Loucy (cell line): ENCODE measurements around the gene HNF1B.

Experiments
- H2AFZ ChIP-seq: fragments of 200-600 bp; sonication (generic); 2 replicates; pipeline ENCODE4 v1.6.0; 2016; ENCODE audit warnings: antibody characterized with exemption, mild to moderate bottlenecking, low read length, moderate library complexity
- H3F3A ChIP-seq: fragments of 200-600 bp; 2 replicates; pipeline ENCODE4 v1.6.0; 2016; ENCODE audit warnings: antibody characterized with exemption, low read depth, mild to moderate bottlenecking
- H3K27me3 ChIP-seq: fragments of 200-600 bp; sonication (generic); 2 replicates; pipeline ENCODE4 v1.6.1; 2014; ENCODE audit warnings: low read length, mild to moderate bottlenecking; ENCODE audit not compliant: insufficient read depth, poor library complexity, severe bottlenecking
- H3K36me3 ChIP-seq: fragments of 200-600 bp; sonication (generic); 2 replicates; pipeline ENCODE4 v1.6.1; 2016; ENCODE audit warnings: low read length; ENCODE audit not compliant: insufficient read depth
- H3K4me1 ChIP-seq: fragments of 200-600 bp; sonication (generic); 2 replicates; pipeline ENCODE4 v1.5.1; 2014; ENCODE audit warnings: low read length, mild to moderate bottlenecking; ENCODE audit not compliant: insufficient read depth, poor library complexity, severe bottlenecking
- H3K4me2 ChIP-seq: fragments of 200-600 bp; sonication (generic); 2 replicates; pipeline ENCODE4 v1.6.0; 2014; ENCODE audit warnings: antibody characterized with exemption, low read length, low read depth, mild to moderate bottlenecking; ENCODE audit not compliant: poor library complexity, severe bottlenecking
- H3K4me3 ChIP-seq: fragments of 200-600 bp; sonication (generic); 2 replicates; pipeline ENCODE4 v1.5.1; 2014; ENCODE audit warnings: low read length, mild to moderate bottlenecking, mixed read lengths; ENCODE audit not compliant: poor library complexity, severe bottlenecking
- H3K79me2 ChIP-seq: fragments of 200-600 bp; sonication (generic); 2 replicates; pipeline ENCODE4 v1.6.1; 2014; ENCODE audit warnings: low read length; ENCODE audit not compliant: insufficient read depth
- H3K9ac ChIP-seq: fragments of 200-600 bp; sonication (generic); 2 replicates; pipeline ENCODE4 v1.6.0; 2014; ENCODE audit warnings: mild to moderate bottlenecking, low read depth, low read length, moderate library complexity; ENCODE audit not compliant: poor library complexity, severe bottlenecking
- H3K9me2 ChIP-seq: fragments of 200-600 bp; sonication (generic); replicated peaks from 2 replicates; pipeline ENCODE4 v1.6.1; 2016; ENCODE audit warnings: low read depth, low read length, mixed read lengths
- H3K9me3 ChIP-seq: fragments of 200-600 bp; sonication (generic); 2 replicates; pipeline ENCODE4 v1.6.1; 2014; ENCODE audit warnings: mild to moderate bottlenecking, antibody characterized with exemption, low read length, low read depth; ENCODE audit not compliant: insufficient read depth
- H4K20me1 ChIP-seq: fragments of 200-600 bp; sonication (generic); 2 replicates; pipeline ENCODE4 v1.6.0; 2014; ENCODE audit warnings: antibody characterized with exemption, low read length, mild to moderate bottlenecking; ENCODE audit not compliant: insufficient read depth, poor library complexity, severe bottlenecking
- CTCF ChIP-seq: fragments of 200-600 bp; sonication (generic); conservative IDR thresholded peaks from 2 replicates; pipeline ENCODE4 v1.5.1; 2014; ENCODE audit warnings: mild to moderate bottlenecking, antibody characterized with exemption, low read length
- EZH2phosphoT487 ChIP-seq: fragments of 200-600 bp; IDR thresholded peaks from 2 replicates; pipeline ENCODE4 v1.6.1; 2018; ENCODE audit warnings: antibody characterized with exemption, mild to moderate bottlenecking, moderate library complexity, borderline replicate concordance

The HNF1B gene

GRCh38 chr17:37698911-37699255 lies 46.0 kb downstream of the HNF1B start:
- Histone ChIP-seq H3K4me2 (no peak overlapping the region), H4K20me1 (no peaks in the 10 kb centered on the region)
- TF ChIP-seq EZH2phosphoT487 (no peak), CTCF (no peak)

GRCh38 chr17:37698132-37698910 lies 46.5 kb downstream of the HNF1B start:
- H3K27me3 ChIP-seq = no peaks in the 10 kb centered on the region
- H3K9me3 ChIP-seq = no peaks in the 10 kb centered on the region
- no peak overlapping the region for H3K4me2 ChIP-seq
- no peaks in the 10 kb centered on the region for H3F3A ChIP-seq
- no peak overlapping the region for H3K4me3 ChIP-seq
- H4K20me1 ChIP-seq = no peaks in the 10 kb centered on the region
- H3K9me2 ChIP-seq = no peaks in the 10 kb centered on the region
- H3K9ac ChIP-seq = no peak overlapping the region
- peaks cover 10% of the 10 kb centered on the region for H3K4me1 ChIP-seq
- H2AFZ ChIP-seq = no peak overlapping the region
- H3K79me2 ChIP-seq = no peaks in the 10 kb centered on the region
- TF ChIP-seq CTCF (no peak), EZH2phosphoT487 (no peak)
- H3K36me3 ChIP-seq = no peaks in the 10 kb centered on the region

More at GRCh38 chr17:37698911-37699255, 46.0 kb downstream of the HNF1B start:
- no peak overlapping the region for H2AFZ ChIP-seq
- H3K9me3 ChIP-seq = no peaks in the 10 kb centered on the region
- H3K79me2 ChIP-seq = no peaks in the 10 kb centered on the region
- no peaks in the 10 kb centered on the region for H3K36me3 ChIP-seq
- H3K4me3 ChIP-seq = no peak overlapping the region
- no peaks in the 10 kb centered on the region for H3K9me2 ChIP-seq
- no peak overlapping the region for H3K9ac ChIP-seq
- no peaks in the 10 kb centered on the region for H3K27me3 ChIP-seq
- peaks cover 10% of the 10 kb centered on the region for H3K4me1 ChIP-seq
- no peaks in the 10 kb centered on the region for H3F3A ChIP-seq

- H3K4me2 ChIP-seq = no peak overlapping the region
- H3K9me3 ChIP-seq = no peaks in the 10 kb centered on the region
- no peak for TF ChIP-seq EZH2phosphoT487
- no peak for TF ChIP-seq CTCF
- no peaks in the 10 kb centered on the region for H3F3A ChIP-seq
- no peak overlapping the region for H2AFZ ChIP-seq
- no peaks in the 10 kb centered on the region for H3K79me2 ChIP-seq
- no peaks in the 10 kb centered on the region for H3K9me2 ChIP-seq
- H3K27me3 ChIP-seq = no peaks in the 10 kb centered on the region
- H3K36me3 ChIP-seq = no peaks in the 10 kb centered on the region
- H4K20me1 ChIP-seq = no peaks in the 10 kb centered on the region
- H3K4me3 ChIP-seq = no peak overlapping the region
- H3K9ac ChIP-seq = no peak overlapping the region
- peaks cover 10% of the 10 kb centered on the region for H3K4me1 ChIP-seq
Observed at GRCh38 chr17:37697381-37697780, 47.5 kb downstream of the HNF1B start.
